ENCODE results near the gene RDH8.

GRCh38 chr19:10043286-10043927 is 30.1 kb downstream of the RDH8 start:
- TF ChIP-seq CTCF (IDR thresholded peaks at IDR 0.05; ENCODE audit: extremely low read depth in 1 of 2, insufficient read depth in 1 of 2, low read depth in 1 of 2, low read length in 2 of 2) (no peak), EZH2 (IDR thresholded peaks at IDR 0.05; ENCODE audit: borderline replicate concordance, low read depth, low read length, severe bottlenecking) (no peak), POLR2A (IDR thresholded peaks at IDR 0.05; ENCODE audit: low read depth, low read length) (no peak), POLR2AphosphoS5 (IDR thresholded peaks at IDR 0.05; ENCODE audit: insufficient read depth, low read depth, low read length) (no peak)

Measured in endothelial cell of umbilical vein (primary cell).